HG02623 (cell line): ENCODE measurements around the gene NHP2.
A peak's percentile ranks its signal among the peaks of the same experiment; 100 is the strongest.
"Not testable (repeated sequence)": the region's sequence is repeated elsewhere in the genome, so short reads cannot be mapped to it uniquely, and the experiment has no call there.

Experiments used
- ATAC-seq: cut with Tn5 transposase; IDR thresholded peaks from one replicate; pipeline ENCODE4 v1.9.1; 2021; ENCODE audit warnings: moderate library complexity; ENCODE audit not compliant: unreplicated experiment

Gene NHP2

DNA sequence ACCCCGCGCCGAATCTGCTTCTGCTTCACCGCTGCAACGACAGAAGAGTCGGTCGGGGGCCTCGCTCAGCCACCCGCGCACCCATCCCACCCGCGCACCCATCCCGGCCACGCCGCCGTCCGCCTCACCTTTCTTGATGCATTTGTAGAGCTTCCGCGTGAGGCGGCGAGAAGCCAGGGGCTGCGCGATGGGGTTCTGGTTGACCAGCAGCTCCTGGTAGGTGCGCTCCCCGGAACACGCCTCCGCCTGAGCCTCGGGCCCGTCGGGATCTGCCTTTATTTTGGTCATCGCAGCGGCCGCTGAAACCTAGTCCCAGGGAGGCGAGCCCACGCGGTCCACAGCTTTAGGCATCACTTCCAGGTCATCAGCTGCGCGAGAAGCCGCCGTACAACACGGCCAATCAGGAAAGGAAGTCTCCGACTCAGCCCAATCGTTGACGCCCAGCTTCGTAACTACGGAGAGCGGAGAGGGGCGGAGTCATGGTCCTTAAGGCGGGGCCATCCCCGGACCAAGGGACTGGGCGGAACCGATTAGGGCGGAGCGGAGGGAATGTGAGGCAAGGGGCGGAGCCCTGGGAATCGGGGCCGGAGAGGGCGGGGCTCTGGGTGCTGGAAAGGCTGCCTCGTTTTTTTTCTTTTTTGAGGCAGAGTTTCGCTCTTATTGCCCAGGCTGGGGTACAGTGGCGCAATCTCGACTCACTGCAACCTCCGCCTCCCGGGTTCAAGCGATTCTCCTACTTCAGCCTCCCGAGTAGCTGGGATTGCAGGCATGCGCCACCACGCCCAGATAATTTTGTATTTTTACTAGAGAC, at the start of gene NHP2:
TSS of gene NHP2 (minus strand) at position 356 of the 811 bp plus-strand sequence. CDS start at position 288, 68 bp downstream.
- peak; percentile 98 for ATAC-seq

GRCh38 chr5:178202541-178202940, 48.9 kb upstream of the NHP2 start:
- ATAC-seq: no peak

DNA sequence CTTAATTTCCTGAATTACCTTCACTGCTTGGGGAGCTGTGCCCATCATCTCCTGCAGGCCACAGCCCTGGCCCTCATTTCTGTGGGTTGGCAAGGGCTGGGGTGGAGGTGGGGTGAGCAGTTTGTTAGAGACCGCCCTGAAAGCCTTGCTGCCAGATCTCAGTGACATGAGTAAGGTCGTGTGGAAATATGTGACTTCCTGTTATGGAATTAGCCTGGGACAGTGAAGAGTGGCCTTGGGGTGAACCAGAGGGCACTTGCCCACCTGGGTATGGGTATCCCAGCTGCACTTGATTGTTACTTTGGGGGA, 48.2 kb upstream of the NHP2 start:
- no peak for ATAC-seq

DNA sequence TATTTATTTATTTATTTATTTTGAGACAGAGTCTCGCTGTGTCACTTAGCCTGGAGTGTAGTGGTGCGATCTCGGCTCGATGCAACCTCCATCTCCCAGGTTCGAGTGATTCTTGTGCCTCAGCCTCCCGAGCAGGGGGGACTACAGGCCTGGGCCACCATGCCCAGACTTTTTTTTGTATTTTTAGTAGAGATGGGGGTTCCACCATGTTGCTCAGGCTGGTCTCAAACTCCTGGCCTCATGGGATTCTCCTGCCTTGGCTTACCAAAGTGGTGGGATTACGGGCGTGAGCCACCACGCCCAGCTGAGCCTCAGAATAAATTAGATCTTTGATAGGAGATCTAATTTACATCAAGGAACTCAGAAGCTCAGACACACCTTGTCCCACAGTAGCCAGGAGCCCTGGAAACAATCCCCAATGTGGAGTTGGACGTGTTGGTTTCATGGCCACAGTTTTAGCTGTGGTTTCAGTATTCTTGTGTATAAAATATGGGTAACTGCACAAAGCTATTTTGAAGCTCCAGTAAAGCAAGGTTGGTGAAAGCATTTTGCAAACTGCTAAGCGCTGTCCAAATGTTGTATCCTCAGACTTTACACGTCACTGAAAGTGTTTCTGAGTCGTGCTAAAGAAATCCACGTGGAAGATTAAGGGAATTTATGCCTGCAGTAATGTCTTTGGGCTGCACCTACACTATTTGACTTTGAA, 47.7 kb upstream of the NHP2 start:
- ATAC-seq: no peak

DNA sequence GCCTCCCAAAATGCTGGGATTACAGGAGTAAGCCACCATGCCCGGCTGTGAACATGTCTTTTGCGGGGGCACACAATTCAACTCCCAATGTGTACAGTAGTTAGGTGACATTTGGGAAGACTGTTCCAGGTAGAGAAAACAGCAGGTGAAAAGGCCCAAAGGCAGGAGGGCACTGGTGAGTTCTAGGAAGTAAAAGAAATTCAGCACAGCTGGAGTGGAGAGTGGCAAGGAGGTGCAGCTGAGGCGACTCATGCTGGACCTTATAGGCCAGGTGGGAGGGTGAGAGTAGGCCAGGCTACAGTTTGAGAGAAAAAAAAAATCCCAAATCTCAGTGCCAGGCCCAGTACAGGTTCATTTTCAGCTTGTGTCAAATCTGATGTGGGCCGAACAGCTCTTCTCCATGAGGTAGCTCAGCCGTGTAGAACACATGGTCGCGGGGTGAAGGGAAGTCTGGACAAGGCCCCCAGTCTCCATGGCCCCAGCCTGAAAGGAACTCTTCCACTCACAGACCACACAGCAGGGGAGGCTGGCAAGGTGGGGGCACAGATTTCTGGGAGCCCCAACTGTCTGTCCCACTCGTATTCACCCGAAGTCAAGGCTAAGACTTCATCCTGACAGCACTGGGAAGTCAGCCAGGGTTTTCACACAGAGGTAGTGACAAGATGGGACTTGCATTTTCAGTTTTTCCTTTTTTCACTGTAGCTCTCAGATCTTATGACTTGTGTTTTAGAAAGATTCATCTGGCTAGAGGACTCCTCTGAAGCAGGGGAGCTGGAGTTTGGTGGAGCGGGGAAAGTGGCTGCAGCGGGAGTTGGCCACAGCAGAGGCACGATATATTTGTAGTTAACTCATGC, 46.1 kb upstream of the NHP2 start:
- no peak for ATAC-seq

GRCh38 chr5:178198706-178199105, 45.0 kb upstream of the NHP2 start:
- ATAC-seq: no peak

- ATAC-seq: not testable (repeated sequence)
These were observed 44.5 kb upstream of the NHP2 start for GRCh38 chr5:178198151-178198550.

DNA sequence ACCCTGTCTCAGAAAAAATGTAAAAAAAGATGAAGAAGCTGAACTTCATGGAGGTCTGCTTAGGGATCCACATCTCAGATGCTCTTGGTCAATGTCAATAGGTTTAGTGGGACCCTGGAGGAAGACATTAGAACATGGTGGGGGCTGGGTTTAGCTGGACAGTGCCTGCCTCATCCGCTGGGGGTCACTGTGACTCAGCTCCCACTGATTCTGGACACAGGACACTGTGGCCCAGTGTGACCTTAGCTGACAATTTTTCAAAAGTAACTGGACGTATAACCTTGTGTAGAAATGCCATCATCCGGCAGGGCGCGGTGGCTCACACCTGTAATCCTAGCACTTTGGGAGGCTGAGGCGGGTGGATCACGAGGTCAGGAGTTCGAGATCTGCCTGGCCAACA, 43.3 kb upstream of the NHP2 start:
- ATAC-seq: no peak

GRCh38 chr5:178196281-178196812, 42.7 kb upstream of the NHP2 start:
- ATAC-seq: no peak

GRCh38 chr5:178194026-178194425, 40.3 kb upstream of the NHP2 start:
- no peak for ATAC-seq

- ATAC-seq: no peak
These were observed 39.6 kb upstream of the NHP2 start for GRCh38 chr5:178193251-178193809.

DNA sequence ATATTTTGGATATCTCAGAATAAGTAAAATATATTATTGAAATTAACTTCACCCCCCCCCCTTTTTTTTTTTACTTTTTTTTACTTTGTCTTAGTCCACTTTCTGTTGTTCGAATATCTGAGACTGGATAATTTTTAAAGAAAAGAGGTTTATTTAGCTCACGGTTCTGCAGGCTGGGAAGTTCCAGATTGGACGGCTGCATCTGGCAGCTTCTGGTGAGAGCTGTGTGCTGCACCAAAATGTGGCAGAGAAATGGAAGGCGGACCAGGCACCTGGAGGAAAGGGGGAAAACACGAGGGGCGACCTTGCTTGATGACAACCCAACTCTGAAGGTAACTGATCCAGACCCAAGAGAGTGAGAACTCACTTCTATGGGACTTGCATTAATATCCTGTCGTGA, 39.1 kb upstream of the NHP2 start:
- ATAC-seq: no peak

- no peak for ATAC-seq
These were observed 38.6 kb upstream of the NHP2 start for GRCh38 chr5:178192244-178192643.

- no peak for ATAC-seq
These were observed 38.0 kb upstream of the NHP2 start for GRCh38 chr5:178191661-178192060.

DNA sequence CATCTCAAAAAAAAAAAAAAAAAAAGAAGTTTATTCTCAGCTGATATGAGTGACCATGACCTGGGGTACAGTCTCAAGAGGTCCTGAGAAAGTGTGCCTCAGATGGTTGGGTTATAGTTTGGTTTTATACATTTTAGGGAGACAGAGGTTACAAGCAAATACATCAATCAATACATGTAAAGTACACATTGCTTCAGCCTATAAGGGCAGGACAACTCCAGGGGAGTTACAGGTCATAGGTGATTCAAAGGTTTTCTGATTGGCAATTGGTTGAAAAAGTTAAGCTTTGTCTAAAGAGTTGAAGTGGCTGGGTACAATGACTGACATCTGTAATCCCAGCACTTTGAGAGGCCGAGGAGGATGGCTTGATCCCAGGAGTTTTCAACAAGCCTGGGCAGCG, 35.7 kb upstream of the NHP2 start:
- ATAC-seq: no peak

DNA sequence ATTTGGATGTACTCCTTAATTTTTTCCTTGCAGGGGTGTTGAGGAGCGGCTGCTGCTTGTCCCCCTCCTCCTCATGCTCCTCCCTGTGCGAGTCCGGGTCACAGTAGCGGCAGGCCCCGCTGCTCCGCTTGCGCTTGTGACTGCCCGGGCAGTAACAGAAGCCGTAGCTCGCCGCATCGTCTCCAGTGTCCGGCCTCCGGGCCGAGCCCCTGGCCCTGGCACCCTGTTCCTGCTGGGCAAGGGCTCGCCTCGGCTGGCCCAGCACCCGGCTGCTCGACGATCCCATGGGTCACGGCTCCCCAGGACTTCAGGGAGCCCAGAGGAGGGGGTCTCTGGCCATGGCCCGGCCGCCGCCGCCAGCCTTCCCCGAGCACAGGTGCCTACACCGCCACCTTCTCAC, 33.3 kb upstream of the NHP2 start, which contains the start of gene GMCL2:
TSS of gene GMCL2 (minus strand) at position 358 of the 400 bp plus-strand sequence. CDS start at position 286, 72 bp downstream.
- no peak for ATAC-seq

DNA sequence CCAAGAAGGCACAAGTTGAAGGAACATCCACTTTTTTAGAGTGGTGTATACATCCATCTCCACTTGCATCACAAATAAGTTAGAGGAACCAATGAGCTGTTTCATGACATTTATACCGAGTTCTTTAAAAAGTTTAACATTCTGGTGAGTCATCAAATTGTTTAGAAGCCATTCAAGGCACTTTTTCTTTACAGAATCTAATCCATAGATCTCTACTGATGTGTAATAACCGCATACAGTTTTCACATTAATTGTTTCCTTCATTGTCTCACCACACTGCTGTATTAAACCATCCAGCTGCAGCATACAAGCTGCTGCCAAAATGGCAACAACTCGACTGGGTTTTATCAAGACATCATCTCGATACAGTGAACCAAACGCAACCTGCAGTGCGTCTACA, 32.7 kb upstream of the NHP2 start:
- no peak for ATAC-seq

DNA sequence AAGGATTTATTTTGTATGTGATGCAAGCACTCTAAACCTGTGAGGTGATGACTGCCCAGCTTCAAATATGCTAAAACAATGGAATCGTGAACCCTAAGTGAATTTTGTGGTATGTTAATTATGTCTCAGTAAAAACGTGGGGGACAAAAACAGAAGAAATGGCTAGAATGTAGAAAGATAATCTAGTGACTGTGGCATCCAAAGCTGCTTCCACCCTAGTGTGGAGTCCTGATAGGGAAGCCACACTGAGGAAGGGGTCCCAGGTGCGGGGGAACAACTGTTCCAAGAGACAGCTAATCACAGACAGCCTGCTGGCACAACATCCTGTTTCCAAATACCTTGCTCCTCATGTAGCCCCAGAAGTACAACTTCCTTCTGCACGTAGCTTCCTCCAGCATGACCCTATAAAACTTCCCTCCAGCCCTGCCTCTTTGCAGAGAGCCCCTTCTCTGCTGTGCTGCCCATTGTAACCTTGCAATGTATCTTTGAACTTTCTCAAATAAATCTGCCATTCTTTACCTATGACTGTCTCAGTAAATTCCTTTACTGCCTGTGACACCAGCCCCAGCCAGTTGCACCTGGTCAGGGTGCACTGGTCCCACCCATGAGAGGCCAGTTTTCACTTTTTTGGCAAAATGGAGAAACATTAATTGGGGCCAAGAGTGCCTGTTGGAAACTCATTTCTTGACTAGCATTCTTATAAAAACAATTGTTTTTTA, 28.6 kb upstream of the NHP2 start:
- no peak for ATAC-seq

GRCh38 chr5:178180141-178180863, 26.6 kb upstream of the NHP2 start:
- ATAC-seq: no peak

- ATAC-seq: no peak
These were observed 23.9 kb upstream of the NHP2 start for GRCh38 chr5:178177569-178177968.
